NK-92 (cell line): ENCODE results near the gene HNRNPA1L2.
"Not testable (repeated sequence)": the region's sequence is repeated elsewhere in the genome, so short reads cannot be mapped to it uniquely, and the experiment has no call there.

Source experiments
- DNase-seq: peaks from one replicate; lab custom pipeline; 2025; ENCODE audit not compliant: unreplicated experiment; lab: John Stamatoyannopoulos, UW

HNRNPA1L2 gene

GRCh38 chr13:52644108-52644507, 1.9 kb downstream of the HNRNPA1L2 start:
- no peak for DNase-seq

- no peak for DNase-seq
These were observed 4.7 kb downstream of the HNRNPA1L2 start for GRCh38 chr13:52646967-52647366.

- no peak for DNase-seq
These were observed 8.5 kb downstream of the HNRNPA1L2 start for GRCh38 chr13:52650731-52651130.

- no peak for DNase-seq
These were observed 9.6 kb downstream of the HNRNPA1L2 start for GRCh38 chr13:52651897-52652195.

- DNase-seq: peak; percentile 58
These were observed 10.2 kb downstream of the HNRNPA1L2 start, which contains the start of gene SUGT1 for GRCh38 chr13:52652196-52652979. SUGT1 (plus strand) TSS chr13:52652836; CDS start chr13:52652921, 85 bp downstream.

- no peak for DNase-seq
These were observed 10.7 kb downstream of the HNRNPA1L2 start for GRCh38 chr13:52652980-52653303.

- DNase-seq: no peak
These were observed 17.1 kb downstream of the HNRNPA1L2 start for GRCh38 chr13:52659340-52659739.

GRCh38 chr13:52664272-52664671, 22.0 kb downstream of the HNRNPA1L2 start:
- DNase-seq: no peak

- DNase-seq: no peak
These were observed 23.1 kb downstream of the HNRNPA1L2 start for GRCh38 chr13:52665325-52665724.

- no peak for DNase-seq
These were observed 27.4 kb downstream of the HNRNPA1L2 start for GRCh38 chr13:52669677-52670076.

GRCh38 chr13:52670726-52671125, 28.5 kb downstream of the HNRNPA1L2 start:
- no peak for DNase-seq

- no peak for DNase-seq
These were observed 31.2 kb downstream of the HNRNPA1L2 start for GRCh38 chr13:52673465-52673864.

- no peak for DNase-seq
These were observed 35.6 kb downstream of the HNRNPA1L2 start for GRCh38 chr13:52677823-52678222.

GRCh38 chr13:52685806-52686205, 43.6 kb downstream of the HNRNPA1L2 start:
- not testable (repeated sequence) for DNase-seq

- DNase-seq: no peak
These were observed 44.1 kb downstream of the HNRNPA1L2 start for GRCh38 chr13:52686376-52686775.
